C4-2B (cell line): ENCODE data around the gene JAK2.
"Not testable (repeated sequence)": the region's sequence is repeated elsewhere in the genome, so short reads cannot be mapped to it uniquely, and the experiment has no call there.

Experiments used
- H3K27ac ChIP-seq: fragments of 450-650 bp; 2 replicates; pipeline ENCODE4 v1.5.1; 2017
- ZFX ChIP-seq: fragments of 450-650 bp; IDR thresholded peaks from 2 replicates; pipeline ENCODE4 v1.6.1; 2017
- TF ChIP-seq, protein P1 (sequence below): fragments of 450-650 bp; conservative IDR thresholded peaks from 2 replicates; pipeline ENCODE4 v1.5.1; 2017; ENCODE audit warnings: mild to moderate bottlenecking

Gene JAK2

DNA sequence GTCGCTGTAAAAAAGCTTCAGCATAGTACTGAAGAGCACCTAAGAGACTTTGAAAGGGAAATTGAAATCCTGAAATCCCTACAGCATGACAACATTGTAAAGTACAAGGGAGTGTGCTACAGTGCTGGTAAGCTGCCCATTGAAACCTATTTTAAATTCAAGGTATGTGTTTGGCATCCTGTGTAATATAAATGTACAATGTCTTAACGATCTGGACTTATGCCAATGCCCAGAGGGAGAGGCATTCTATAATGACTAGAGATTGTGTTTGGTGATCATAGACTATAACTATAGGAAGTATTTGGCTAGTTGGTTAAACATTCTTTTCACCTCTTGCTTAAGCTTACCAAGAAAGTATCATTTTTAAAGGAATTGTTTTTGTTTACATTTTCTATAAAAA, 104.7 kb downstream of the JAK2 start:
- TF ChIP-seq, protein P1, sequence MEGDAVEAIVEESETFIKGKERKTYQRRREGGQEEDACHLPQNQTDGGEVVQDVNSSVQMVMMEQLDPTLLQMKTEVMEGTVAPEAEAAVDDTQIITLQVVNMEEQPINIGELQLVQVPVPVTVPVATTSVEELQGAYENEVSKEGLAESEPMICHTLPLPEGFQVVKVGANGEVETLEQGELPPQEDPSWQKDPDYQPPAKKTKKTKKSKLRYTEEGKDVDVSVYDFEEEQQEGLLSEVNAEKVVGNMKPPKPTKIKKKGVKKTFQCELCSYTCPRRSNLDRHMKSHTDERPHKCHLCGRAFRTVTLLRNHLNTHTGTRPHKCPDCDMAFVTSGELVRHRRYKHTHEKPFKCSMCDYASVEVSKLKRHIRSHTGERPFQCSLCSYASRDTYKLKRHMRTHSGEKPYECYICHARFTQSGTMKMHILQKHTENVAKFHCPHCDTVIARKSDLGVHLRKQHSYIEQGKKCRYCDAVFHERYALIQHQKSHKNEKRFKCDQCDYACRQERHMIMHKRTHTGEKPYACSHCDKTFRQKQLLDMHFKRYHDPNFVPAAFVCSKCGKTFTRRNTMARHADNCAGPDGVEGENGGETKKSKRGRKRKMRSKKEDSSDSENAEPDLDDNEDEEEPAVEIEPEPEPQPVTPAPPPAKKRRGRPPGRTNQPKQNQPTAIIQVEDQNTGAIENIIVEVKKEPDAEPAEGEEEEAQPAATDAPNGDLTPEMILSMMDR = no peak
- TF ChIP-seq ZFX = no peak
- no peak overlapping the region for H3K27ac ChIP-seq

DNA sequence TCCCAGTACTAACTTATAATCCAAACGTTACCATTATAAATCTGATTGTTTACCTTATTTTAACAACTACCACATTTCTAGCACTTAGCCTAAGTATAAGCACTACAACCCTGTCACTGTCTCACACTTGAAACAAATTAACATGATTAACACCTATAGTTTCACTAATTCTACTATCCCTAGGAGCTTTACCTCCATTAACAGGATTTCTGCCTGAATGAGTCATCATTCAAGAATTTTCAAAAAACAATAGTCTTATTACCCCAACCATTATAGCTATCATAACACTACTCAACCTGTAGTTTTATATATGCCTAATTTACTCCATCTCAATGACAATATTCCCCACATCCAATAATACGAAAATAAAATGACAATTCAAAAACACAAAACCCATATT, 110.7 kb downstream of the JAK2 start:
- H3K27ac ChIP-seq = no peak overlapping the region
- TF ChIP-seq, protein P1 = no peak
- no peak for TF ChIP-seq ZFX

DNA sequence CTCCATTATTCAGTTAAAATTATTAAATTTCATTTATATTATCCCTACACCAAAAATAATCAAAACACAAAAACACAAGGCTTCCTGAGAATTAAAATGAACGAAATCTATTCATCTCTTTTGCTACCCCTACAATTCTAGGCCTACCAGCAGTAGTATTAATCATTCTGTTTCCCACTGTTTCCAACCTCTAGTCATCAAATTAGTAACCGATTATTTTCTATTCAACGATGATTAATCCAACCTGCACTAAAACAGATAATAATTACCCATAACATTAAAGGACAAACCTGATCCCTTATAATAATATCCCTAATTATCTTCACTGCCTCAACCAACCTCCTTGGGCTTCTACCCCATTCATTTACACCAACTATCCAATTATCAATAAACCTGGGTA, 114.4 kb downstream of the JAK2 start:
- TF ChIP-seq, protein P1 = no peak
- no peak for TF ChIP-seq ZFX
- no peak overlapping the region for H3K27ac ChIP-seq

DNA sequence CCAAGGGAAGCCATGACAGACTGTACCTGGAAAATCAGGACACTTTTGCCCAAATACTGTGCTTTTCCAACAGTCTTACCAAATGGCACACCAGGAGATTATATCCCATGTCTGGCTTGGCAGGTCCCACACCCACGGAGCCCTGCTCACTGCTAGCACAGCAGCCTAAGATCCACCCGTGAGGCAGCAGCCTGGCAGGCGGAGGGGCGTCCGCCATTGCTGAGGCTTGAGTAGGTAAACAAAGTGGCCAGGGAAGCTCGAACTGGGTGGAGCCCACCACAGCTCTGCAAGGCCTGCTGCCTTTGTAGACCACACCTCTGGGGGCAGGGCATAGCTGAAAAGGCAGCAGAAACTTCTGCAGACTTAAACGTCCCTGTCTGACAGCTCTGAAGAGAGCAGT, 116.1 kb downstream of the JAK2 start:
- not testable (repeated sequence) for H3K27ac ChIP-seq

DNA sequence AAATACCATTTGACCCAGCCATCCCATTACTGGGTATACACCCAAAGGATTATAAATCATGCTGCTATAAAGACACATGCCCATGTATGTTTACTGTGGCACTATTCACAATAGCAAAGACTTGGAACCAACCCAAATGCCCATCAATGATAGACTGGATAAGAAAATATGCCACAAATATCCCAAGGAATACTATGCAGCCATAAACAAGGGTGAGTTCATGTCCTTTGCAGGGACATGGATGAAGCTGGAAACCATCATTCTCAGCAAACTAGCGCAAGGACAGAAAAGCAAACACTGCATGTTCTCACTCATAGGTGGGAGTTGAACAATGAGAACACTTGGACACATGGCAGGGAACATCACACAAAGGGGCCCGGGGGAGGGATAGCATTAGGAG, 121.4 kb downstream of the JAK2 start:
- H3K27ac ChIP-seq = not testable (repeated sequence)

DNA sequence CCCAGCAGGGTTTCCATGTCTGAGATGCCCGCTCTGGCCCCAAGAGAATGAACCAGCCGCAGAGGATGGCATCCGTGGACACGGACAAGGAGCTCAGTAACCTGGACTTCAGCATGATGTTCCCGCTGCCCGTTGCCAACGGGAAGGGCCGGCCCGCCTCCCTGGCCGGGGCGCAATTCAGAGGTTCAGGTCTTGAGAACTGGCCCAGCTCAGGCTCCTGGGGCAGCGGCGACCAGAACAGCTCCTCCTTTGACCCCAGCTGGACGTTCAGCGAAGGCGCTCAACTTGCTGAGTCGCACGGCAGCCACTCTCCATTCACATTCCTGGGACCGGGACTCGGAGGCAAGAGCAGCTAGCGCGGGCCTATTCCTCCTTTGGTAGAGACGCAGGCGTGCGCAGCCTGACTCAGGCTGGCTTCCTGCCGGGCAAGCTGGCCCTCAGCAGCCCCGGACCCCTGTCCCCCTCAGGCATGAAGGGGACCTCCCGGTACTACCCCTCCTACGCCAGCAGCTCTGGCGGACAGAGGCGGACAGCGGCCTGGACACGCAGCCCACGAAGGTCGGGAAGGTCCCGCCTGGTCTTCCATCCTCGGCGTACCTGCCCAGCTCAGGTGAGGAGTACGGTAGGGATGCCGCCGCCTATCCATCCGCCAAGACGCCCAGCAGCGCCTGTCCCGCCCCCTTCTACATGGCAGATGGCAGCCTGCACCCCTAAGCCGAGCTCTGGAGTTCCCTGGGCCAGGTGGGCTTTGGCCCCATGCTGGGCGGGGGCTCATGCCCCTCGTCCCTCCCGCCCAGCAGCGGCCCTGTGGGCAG, 126.0 kb downstream of the JAK2 start:
- TF ChIP-seq, protein P1 = no peak
- no peak for TF ChIP-seq ZFX
- no peak overlapping the region for H3K27ac ChIP-seq

DNA sequence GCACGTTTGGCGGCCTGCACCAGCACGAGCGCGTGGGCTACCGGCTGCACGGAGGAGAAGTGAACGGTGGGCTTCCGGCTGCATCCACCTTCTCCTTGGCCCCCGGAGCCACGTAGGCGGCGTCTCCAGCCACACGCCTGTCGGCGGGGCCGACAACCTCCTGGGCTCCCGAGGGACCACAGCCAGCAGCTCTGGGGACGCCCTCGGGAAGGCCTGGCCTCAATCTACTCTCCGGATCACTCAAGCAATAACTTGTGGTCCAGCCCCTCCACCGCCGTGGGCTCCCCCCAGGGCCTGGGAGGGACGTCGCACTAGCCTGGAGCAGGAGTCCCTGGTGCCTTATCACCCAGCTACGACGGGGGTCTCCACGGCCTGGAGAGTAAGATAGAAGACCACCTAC, 126.6 kb downstream of the JAK2 start:
- TF ChIP-seq ZFX = no peak
- H3K27ac ChIP-seq = no peak overlapping the region

DNA sequence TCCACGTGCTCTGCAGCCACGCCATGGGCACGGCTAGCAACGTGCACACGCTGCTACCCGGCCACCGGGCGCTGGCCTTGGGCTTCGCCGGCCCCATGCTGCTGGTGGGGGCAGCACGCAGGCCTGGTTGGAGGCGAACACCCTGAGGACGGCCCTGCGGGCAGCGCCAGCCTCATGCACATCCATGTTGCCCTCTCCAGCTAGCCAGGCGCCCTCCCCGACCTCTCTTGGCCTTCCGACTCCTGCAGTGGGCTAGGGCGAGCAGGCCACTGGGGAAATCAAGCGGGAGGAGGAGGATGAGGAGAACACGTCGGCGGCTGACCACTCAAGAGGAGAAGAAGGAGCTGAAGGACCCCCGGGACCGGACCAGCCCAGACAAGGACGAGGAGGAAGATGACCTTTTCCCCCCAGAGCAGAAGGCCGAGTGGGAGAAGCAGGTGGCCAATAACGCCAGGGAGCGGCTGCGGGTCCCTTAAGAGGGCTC, 127.1 kb downstream of the JAK2 start:
- TF ChIP-seq, protein P1 = no peak
- TF ChIP-seq ZFX = no peak
- H3K27ac ChIP-seq = no peak overlapping the region

DNA sequence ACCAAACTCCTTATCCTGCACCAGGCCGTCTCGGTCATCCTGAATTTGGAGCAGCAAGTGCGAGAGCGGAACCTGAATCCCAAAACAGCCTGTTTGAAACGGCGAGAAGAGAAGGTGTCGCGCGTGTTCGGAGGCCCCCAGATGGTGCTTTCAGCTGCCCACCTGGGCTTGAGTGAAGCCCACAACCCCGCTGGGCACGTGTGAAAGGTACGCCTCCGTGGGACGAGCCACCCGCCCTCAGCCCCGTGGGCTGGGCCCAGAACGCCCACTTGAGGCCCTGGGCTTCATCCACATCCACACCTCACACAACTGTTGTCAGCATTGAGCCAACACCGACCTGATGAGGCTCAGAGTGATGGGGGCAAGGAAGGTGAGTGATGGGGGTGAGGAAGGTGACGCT, 127.6 kb downstream of the JAK2 start:
- no peak overlapping the region for H3K27ac ChIP-seq
- TF ChIP-seq ZFX = no peak
- TF ChIP-seq, protein P1 = no peak
